Adipose tissue (tissue), 3 donors: Measurements from ENCODE around the gene SLIT1. TPM values are rescaled to one million over a fixed set of nuclear protein-coding genes. Genes with fewer than 3 reads are reported as not detected.

Source experiments
- H3K27ac ChIP-seq: one replicate; pipeline ENCODE4 v1.5.1; 2013; ENCODE audit warnings: low read depth, low read length
- WGBS, 3 donors: extraction: QIAGEN DNeasy Blood & Tissue Kit; methylation state at CpG; one replicate each; pipeline ENCODE4 v1.1.7; 2013; 5-methylcytosine and 5-hydroxymethylcytosine counted together
- polyA plus RNA-seq, 3 donors: library from polyadenylated mRNA; stranded (reverse); fragments of 200-250 nt; gene quantifications; one replicate each; pipeline ENCODE4 v1.2.3, GENCODE V29; 2013
- donor health status: healthy with polysubstance abuse.
- donor health status: Bipolar disorder and iron deficiency.
- donor health status: healthy.

Gene SLIT1
- polyA plus RNA-seq, 3 donors = 0.18 to 0.48 (median 0.34) TPM

GRCh38 chr10:97063271-97063982 lies 122.3 kb downstream of the SLIT1 start:
- no peak overlapping the region for H3K27ac ChIP-seq
- WGBS, 3 donors = 49 to 83% (median 82%) methylated on average over 20 of the region's 20 CpGs

GRCh38 chr10:97062456-97062855 lies 123.3 kb downstream of the SLIT1 start:
- whole genome bisulfite sequencing, 3 donors = 81 to 84% (median 83%) methylated on average over 7 of the region's 7 CpGs
- no peak overlapping the region for H3K27ac ChIP-seq

GRCh38 chr10:97062046-97062445 lies 123.7 kb downstream of the SLIT1 start:
- no peak overlapping the region for H3K27ac ChIP-seq
- 77 to 83% (median 82%) methylated on average over 5 of the region's 5 CpGs for WGBS, 3 donors

GRCh38 chr10:97061423-97061822 lies 124.3 kb downstream of the SLIT1 start:
- H3K27ac ChIP-seq = no peak overlapping the region
- WGBS, 3 donors = 94 to 98% (median 96%) methylated on average over 2 of the region's 2 CpGs

- 85 to 91% (median 87%) methylated on average over 15 of the region's 15 CpGs for WGBS, 3 donors
- H3K27ac ChIP-seq = no peak overlapping the region
Observed at GRCh38 chr10:97060441-97061084, 125.2 kb downstream of the SLIT1 start.

GRCh38 chr10:97059872-97060205 lies 125.9 kb downstream of the SLIT1 start:
- 77 to 89% (median 82%) methylated on average over 7 of the region's 7 CpGs for WGBS, 3 donors
- no peak overlapping the region for H3K27ac ChIP-seq

GRCh38 chr10:97059006-97059871 lies 126.5 kb downstream of the SLIT1 start:
- H3K27ac ChIP-seq = no peak overlapping the region
- WGBS, 3 donors = 83 to 87% (median 85%) methylated on average over 13 to 14 of the region's 14 CpGs

- WGBS, 3 donors = 21 to 62% (median 51%) methylated on average over 4 of the region's 4 CpGs
- H3K27ac ChIP-seq = no peak overlapping the region
Observed at GRCh38 chr10:97058521-97058920, 127.2 kb downstream of the SLIT1 start.

GRCh38 chr10:97057491-97058235 lies 128.1 kb downstream of the SLIT1 start:
- no peak overlapping the region for H3K27ac ChIP-seq
- 55 to 83% (median 79%) methylated on average over 9 of the region's 9 CpGs for WGBS, 3 donors

- 88 to 90% (median 90%) methylated on average over 12 of the region's 12 CpGs for WGBS, 3 donors
Observed at GRCh38 chr10:97056003-97056630, 129.6 kb downstream of the SLIT1 start.

GRCh38 chr10:97053276-97053675 lies 132.5 kb downstream of the SLIT1 start:
- no peak overlapping the region for H3K27ac ChIP-seq
- 69 to 82% (median 72%) methylated on average over 2 of the region's 2 CpGs for WGBS, 3 donors

More at GRCh38 chr10:97056003-97056630, 129.6 kb downstream of the SLIT1 start:
- no peak overlapping the region for H3K27ac ChIP-seq

GRCh38 chr10:97050956-97051496 lies 134.7 kb downstream of the SLIT1 start:
- no peak overlapping the region for H3K27ac ChIP-seq
- WGBS, 3 donors = 71 to 85% (median 72%) methylated on average over 4 of the region's 4 CpGs

GRCh38 chr10:97050205-97050745 lies 135.5 kb downstream of the SLIT1 start:
- H3K27ac ChIP-seq = no peak overlapping the region
- WGBS, 3 donors = 85 to 91% (median 88%) methylated on average over 3 of the region's 3 CpGs

GRCh38 chr10:97049670-97050069 lies 136.1 kb downstream of the SLIT1 start:
- H3K27ac ChIP-seq = no peak overlapping the region
- WGBS, 3 donors = 74 to 88% (median 87%) methylated on average over 7 of the region's 7 CpGs

- no peak overlapping the region for H3K27ac ChIP-seq
- 88 to 91% (median 90%) methylated on average over 20 to 23 of the region's 23 CpGs for WGBS, 3 donors
Observed at GRCh38 chr10:97048649-97049427, 136.9 kb downstream of the SLIT1 start.

- 89 to 90% (median 89%) methylated on average over 9 of the region's 9 CpGs for WGBS, 3 donors
- H3K27ac ChIP-seq = no peak overlapping the region
Observed at GRCh38 chr10:97047788-97048187, 138.0 kb downstream of the SLIT1 start.
